NCI-H460 (cell line): ENCODE measurements around the gene CFAP107. TPM values are rescaled to one million over a fixed set of nuclear protein-coding genes. Genes with fewer than 3 reads are reported as not detected.
"Not testable (repeated sequence)": the region's sequence is repeated elsewhere in the genome, so short reads cannot be mapped to it uniquely, and the experiment has no call there.

Experiments used
- DNase-seq: peaks from one replicate; pipeline ENCODE4 v3.0.0-alpha.2; 2016; ENCODE audit warnings: low read depth; ENCODE audit errors: extremely low read depth
- total RNA-seq: library from RNA; depleted of rRNA; stranded (reverse); fragments of >200 nt; shearing (Covaris generic); gene quantifications from 2 replicates; pipeline ENCODE4 v1.2.3, GENCODE V29; 2014; rRNA removed

The CFAP107 gene
- total RNA-seq, 1 experiment from 2014 or later, result not detected

DNA sequence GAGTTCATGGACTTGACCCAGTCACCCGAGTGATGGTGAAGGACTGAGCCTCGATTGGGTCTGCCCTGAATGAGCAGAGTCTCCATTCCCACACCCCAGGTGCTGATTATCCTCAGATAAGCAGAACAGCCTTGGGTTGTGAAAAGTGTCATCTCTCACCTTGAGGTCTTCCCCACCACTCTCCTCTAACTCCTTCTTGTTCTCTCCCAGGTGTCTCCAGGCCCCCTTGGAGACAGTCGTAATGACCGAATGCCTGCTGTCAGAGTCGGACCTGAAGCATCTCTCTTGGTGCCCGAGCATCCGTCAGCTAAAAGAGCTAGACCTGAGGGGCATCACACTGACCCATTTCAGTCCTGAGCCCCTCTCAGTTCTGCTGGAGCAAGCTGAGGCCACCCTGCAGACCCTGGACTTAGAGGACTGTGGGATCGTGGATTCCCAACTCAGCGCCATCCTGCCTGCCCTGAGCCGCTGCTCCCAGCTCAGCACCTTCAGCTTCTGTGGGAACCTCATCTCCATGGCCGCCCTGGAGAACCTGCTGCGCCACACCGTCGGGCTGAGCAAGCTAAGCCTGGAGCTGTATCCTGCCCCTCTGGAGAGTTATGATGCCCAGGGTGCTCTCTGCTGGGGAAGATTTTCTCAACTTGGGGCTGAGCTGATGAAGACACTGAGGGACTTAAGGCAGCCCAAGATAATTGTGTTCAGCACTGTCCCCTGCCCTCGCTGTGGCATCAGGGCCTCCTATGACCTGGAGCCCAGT is 31.0 kb downstream of the CFAP107 start:
- no peak for DNase-seq

DNA sequence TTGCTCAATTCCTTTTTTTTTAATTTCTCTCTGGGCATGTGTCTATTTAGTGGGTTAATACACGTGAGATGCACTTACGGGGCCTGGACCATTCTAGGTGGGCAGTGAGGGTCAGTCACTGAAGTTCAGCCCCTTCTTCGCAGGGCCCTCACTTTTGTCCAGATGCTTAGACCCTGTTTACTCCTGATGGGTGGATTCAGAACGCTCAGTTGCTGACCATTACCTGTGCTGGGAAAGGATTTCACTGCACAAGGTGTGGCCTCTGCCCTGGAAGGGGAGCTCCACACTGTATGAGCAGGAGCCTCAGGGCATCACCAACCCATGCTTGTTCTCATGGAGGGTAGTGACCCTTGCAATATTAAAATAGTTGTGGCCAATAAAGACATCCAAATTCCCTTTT is 32.1 kb downstream of the CFAP107 start:
- DNase-seq, result no peak

DNA sequence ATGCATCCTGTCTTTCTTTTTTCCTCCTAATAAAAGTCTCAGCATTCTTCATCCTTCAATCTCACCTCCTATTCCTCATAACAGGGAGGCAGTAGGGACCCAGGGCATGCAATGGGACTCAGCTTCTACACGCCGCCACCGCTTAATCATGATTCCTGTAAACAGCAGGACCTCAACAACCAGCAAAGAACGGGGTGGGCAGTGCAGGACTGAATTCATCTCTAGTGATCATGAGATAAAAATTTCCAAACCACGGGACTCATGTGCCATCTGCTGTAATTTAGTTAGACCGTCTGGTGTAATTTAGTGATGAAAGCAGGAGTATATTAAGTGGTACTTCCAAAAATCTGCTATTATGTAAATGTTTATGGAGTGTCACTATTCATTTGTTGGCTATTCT is 32.9 kb downstream of the CFAP107 start:
- DNase-seq, result no peak

DNA sequence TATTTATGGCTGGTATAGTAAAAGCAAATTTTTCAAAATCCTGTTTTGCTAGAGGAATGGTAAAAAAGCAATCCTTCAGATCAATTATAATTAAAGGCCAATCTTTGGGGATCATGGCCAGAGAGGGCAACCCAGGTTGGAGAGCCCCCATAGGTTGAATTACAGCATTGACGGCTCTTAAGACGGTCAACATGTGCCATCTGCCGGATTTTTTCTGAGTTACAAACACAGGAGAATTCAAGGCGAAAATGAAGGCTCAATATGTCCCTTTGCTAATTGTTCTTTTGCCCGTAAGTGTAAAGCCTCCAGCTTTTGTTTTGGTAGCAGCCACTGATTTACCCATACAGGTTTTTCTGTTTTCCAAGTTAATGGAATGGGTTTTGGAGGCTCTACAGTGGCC is 35.5 kb downstream of the CFAP107 start:
- DNase-seq, result not testable (repeated sequence)

DNA sequence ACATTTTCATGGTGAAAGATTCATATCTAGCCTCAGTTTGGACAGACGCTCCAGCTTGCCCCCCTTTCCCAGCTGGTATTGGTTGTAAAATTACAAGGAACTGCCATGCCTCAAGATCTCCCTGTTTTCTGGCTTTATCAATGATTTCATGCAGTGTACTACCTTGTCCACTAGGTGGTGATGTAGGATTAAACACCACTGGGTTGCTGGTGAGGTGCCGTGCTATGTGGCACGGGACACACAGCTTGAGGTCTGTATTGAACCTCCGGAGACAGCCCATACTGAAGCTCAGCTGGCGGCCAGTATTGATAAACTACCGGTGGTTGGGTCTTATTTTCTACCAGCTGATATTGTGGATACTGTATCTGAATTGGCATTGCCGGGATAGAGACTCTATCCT is 37.8 kb downstream of the CFAP107 start:
- DNase-seq, result peak; percentile 16

DNA sequence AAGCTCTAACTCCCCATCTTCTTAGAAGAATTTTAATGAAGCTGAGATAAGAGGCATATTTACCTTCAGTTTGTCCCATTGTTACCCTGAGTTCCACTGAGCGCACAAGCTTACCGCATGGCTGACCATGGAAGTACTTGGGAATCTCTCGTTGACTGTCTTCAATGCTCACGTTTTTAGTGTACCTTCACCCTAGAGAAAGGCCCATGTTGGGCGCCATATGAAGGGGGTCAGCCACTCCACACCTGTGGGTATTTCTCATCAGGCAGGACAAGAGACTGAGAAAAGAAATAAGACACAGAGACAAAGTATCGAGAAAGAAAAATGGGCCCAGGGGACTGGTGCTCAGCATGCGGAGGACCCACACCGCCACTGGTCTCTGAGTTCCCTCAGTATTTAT is 38.7 kb downstream of the CFAP107 start:
- DNase-seq, result not testable (repeated sequence)

DNA sequence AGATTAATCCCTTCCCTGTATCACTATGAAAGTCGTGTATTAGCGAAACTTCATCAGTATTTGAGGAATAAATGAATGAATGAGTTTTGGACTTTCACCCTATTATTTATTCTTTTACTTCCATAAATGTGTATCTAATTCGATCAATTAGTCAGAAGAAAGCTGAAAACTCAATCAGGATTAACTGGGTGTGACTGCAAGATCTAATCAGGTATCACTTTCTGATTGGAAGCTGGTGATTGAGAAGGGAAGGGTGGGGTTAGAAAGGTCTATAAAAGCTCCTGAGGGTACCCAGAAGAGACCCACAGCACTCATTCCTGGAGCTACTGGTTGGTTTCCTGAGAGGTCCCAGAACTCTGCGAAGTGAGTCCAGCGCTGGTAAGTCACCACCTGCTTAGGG is 45.1 kb downstream of the CFAP107 start, which contains the start of gene PRAMEF1:
PRAMEF1 (plus strand) TSS at position 301 of the 400 bp plus-strand sequence. CDS start 1,831 bp downstream, outside the sequence.
- DNase-seq, result not testable (repeated sequence)

DNA sequence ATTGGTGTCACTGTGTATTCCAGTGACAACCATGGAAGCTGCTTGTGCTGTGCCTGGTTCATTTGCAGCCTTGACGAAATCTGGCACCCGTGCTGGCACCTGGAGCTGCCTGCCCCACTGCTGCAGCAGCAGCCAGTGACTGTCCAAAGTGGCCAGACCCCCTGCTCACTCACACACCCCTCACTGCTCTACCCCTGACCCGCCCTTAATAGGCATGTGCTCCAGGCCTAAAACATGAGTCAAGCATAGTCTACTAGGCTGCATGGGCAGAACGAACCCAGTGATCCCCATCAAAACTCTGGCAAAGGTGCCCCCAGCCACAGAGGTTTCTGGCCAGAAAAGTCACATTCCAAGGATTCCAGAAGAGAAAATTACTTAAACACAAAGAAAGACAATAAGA is 52.9 kb downstream of the CFAP107 start:
- DNase-seq, result no peak

DNA sequence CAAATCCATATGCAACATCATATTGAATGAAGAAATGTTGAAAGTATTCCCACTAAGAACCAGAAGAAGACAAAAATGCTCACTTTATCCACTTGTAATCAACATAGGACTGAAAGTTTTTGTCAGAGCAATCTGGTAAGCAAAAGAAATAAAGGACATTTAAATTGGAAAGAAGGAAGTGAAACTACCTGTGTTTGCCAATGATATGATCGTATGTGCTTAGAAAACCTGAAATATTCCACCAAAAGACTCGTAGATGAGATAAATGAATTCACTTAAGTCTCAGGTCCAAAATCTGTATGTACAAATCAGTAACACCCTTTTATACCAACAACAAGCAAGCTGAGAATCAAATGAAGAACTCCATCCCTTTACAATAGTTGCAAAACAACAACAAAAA is 53.7 kb downstream of the CFAP107 start:
- DNase-seq, result no peak

DNA sequence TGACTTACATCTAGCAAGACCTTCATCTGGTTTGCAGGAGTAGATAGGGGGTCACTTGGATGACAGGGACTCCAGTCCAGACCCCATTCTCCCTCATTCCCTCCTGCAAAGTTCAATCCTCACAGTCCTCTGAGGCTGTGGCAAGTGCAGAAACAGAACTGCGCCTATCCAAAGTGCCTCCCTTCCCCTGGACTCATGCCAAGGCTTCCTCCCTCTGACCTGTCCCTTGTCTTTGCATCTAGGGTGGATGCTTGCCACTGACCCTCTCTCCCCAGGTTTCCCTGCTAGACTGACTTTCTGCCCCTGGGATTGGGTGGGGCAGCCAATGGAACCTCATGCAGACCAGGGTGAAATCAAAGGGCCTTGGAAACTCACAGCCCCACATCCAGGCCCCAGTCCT is 63.9 kb downstream of the CFAP107 start:
- no peak for DNase-seq

DNA sequence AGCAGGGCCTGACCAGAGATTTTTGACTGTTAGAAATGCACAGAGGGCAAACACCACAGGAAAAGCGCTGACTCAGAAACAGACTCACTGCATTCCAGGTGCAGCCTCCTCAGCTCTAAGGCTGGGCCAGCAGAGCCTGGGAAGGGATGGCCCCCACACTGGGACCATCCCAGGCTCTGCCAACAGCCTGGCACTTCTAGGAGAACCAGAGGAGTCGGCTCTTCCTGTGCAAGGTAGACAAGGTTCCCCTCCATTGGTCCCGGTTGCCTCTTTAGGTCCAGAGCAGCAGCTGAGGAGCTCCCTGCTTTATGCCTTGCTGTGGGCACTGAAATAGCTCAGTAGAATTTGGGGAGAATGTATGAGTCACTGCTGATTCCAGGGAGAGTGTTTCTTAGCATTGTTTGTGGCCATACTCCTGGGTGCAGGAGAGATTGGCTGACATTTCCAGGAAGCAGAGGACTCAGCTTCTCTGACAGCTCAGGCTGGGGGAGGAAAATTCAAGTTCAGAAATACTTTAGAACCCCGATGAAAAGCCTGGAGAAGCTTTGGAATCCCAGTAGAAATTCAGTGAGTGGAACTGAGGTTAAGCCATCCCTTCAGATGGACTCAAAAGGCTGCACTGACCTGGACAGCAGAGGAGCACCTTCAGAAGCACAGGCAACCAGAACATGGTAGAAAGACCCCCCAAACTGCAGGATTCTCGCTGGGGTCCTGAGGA is 64.8 kb downstream of the CFAP107 start:
- DNase-seq, result no peak

DNA sequence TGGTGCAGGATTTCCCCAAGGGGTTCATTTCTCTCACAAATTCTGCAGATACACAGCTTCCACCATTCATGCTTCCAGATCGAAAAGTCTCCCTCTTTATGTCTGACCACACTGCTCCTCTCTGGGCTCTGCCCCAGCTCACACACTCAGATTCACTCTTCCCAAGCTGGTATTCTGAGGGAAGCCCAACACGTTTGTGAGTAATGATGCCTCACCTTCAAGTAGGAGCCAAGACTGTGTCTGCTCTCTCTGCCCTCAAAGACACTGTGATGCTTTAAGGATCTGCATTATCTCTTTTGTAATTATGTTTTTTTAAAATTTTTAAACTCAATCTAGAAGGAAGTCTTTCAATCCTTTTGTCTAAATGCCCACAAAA is 65.4 kb downstream of the CFAP107 start:
- no peak for DNase-seq

Other genes with a start within 250 kb of the CFAP107 start
- gene DHRS3, start 128.0 kb upstream of the CFAP107 start, total RNA-seq, result 19.1 and 21.4 TPM in 2 replicates
- not detected in 2 replicates for gene AADACL4, start 102.1 kb upstream of the CFAP107 start, total RNA-seq
- 0.05 TPM in 1 of 2 replicates, not detected in the other for gene AADACL3, start 30.1 kb upstream of the CFAP107 start, total RNA-seq
- gene PRAMEF12, start 27.5 kb downstream of the CFAP107 start, total RNA-seq, result not detected in 2 replicates
- not detected in 2 replicates for gene PRAMEF1, start 45.2 kb downstream of the CFAP107 start, total RNA-seq
- gene PRAMEF11, start 85.2 kb downstream of the CFAP107 start, total RNA-seq, result not detected in 2 replicates
- gene HNRNPCL1, start 102.5 kb downstream of the CFAP107 start, total RNA-seq, result not detected in 2 replicates
- gene PRAMEF2, start 110.9 kb downstream of the CFAP107 start, total RNA-seq, result not detected in 2 replicates
- gene PRAMEF4, start 140.0 kb downstream of the CFAP107 start, total RNA-seq, result 0.07 TPM in 1 of 2 replicates, not detected in the other
- not detected in 2 replicates for gene PRAMEF10, start 152.1 kb downstream of the CFAP107 start, total RNA-seq
- gene PRAMEF7, start 170.4 kb downstream of the CFAP107 start, total RNA-seq, result not detected in 2 replicates
- not detected in 2 replicates for gene PRAMEF6, start 201.4 kb downstream of the CFAP107 start, total RNA-seq